Keratinocyte (primary cell): ENCODE measurements around the gene SLFNL1.

Source experiments
- CTCF ChIP-seq, 3 experiments: IDR thresholded peaks in 1 of 3; conservative IDR thresholded peaks in 1 of 3; optimal IDR thresholded peaks in 1 of 3; 2 replicates in 2 of 3; 3 replicates in 1 of 3; pipeline versions ENCODE3 to v1.5.1; 2011; ENCODE audit warnings: low read length in 3 of 3, mild to moderate bottlenecking in 3 of 3, moderate library complexity in 2 of 3, control low read depth in 1 of 3, inconsistent platforms in 1 of 3; ENCODE audit not compliant: insufficient read depth in 2 of 3; ENCODE audit errors: extremely low read depth in 1 of 3
- EZH2 ChIP-seq: IDR thresholded peaks from one replicate; pipeline ENCODE4 v1.6.1; 2012; ENCODE audit warnings: inconsistent platforms, mild to moderate bottlenecking, low read length, moderate library complexity

GRCh38 chr1:41015281-41015896 lies 6.1 kb downstream of the SLFNL1 start:
- TF ChIP-seq CTCF (optimal IDR thresholded peaks at IDR 0.05 in 1 of 3, IDR thresholded peaks at IDR 0.05 in 1 of 3, conservative IDR thresholded peaks at IDR 0.05 in 1 of 3; ENCODE audit: extremely low read depth in 1 of 3, insufficient read depth in 2 of 3, low read length in 3 of 3) (no peak), EZH2 (no peak)
